Neuron (in vitro differentiated cells): Measurements from ENCODE around the gene C1orf141.
A peak's percentile ranks its signal among the peaks of the same experiment; 100 is the strongest.
"Not testable (repeated sequence)": the region's sequence is repeated elsewhere in the genome, so short reads cannot be mapped to it uniquely, and the experiment has no call there.

ENCODE experiments used
- H2AFZ ChIP-seq: one replicate; pipeline ENCODE4 v1.6.1; 2013; ENCODE audit warnings: low read depth, mild to moderate bottlenecking, inconsistent platforms, low read length, moderate library complexity
- H3K27me3 ChIP-seq: one replicate; pipeline ENCODE4 v1.6.1; 2013; ENCODE audit warnings: low read length; ENCODE audit not compliant: insufficient read depth
- H3K36me3 ChIP-seq: one replicate; pipeline ENCODE4 v1.6.1; 2013; ENCODE audit warnings: low read length; ENCODE audit not compliant: insufficient read depth
- H3K4me1 ChIP-seq: one replicate; pipeline ENCODE4 v1.6.1; 2013; ENCODE audit warnings: low read length; ENCODE audit not compliant: insufficient read depth
- H3K4me3 ChIP-seq: 2 replicates; pipeline ENCODE4 v1.5.1; 2013; ENCODE audit warnings: mild to moderate bottlenecking, low read length, moderate library complexity
- H3K9me3 ChIP-seq: one replicate; pipeline ENCODE4 v1.6.1; 2013; ENCODE audit warnings: low read length

The C1orf141 gene

DNA sequence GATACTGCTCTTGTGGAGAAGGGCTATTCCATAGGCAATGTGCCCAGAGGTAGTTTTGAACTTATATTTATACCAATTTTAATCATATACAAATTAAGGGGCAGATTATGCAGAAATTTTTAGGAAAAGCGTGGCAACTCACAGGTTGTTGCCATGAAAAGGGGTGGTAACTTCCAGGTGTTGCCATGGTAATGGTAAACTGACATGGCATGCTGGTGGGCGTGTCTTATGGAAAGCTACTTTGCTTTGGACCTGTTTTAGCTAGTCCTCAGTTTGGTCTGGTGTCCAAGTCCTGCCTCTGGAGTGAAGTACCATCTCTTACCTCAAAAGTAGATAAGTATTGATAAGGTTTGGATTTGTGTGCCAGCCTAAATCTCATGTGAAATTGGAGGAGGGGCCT, 23.6 kb upstream of the C1orf141 start:
- no peak overlapping the region for H3K4me3 ChIP-seq
- H3K9me3 ChIP-seq = no peaks in the 10 kb centered on the region
- no peak overlapping the region for H2AFZ ChIP-seq
- no peaks in the 10 kb centered on the region for H3K36me3 ChIP-seq
- H3K4me1 ChIP-seq = no peaks in the 10 kb centered on the region
- H3K27me3 ChIP-seq = no peaks in the 10 kb centered on the region

DNA sequence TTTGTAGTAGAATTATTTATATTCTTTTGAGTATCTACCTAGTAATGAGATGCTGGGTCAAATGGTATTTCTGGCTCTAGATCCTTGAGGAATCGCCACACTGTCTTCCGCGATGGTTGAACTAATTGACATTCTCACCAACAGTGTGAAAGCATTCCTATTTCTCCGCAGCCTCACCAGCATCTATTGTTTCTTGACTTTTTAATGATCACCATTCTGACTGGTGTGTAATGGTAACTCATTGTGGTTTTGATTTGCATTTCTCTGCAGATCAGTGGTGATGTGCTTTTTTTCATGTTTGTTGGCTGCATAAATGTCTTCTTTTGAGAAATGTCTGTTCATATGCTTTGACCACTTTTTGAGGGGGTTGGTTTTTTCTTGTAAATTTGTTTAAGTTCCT, 16.2 kb upstream of the C1orf141 start:
- H3K4me1 ChIP-seq = no peaks in the 10 kb centered on the region
- no peaks in the 10 kb centered on the region for H3K9me3 ChIP-seq
- H3K27me3 ChIP-seq = no peaks in the 10 kb centered on the region
- H2AFZ ChIP-seq = no peak overlapping the region
- no peaks in the 10 kb centered on the region for H3K36me3 ChIP-seq
- H3K4me3 ChIP-seq = no peak overlapping the region

DNA sequence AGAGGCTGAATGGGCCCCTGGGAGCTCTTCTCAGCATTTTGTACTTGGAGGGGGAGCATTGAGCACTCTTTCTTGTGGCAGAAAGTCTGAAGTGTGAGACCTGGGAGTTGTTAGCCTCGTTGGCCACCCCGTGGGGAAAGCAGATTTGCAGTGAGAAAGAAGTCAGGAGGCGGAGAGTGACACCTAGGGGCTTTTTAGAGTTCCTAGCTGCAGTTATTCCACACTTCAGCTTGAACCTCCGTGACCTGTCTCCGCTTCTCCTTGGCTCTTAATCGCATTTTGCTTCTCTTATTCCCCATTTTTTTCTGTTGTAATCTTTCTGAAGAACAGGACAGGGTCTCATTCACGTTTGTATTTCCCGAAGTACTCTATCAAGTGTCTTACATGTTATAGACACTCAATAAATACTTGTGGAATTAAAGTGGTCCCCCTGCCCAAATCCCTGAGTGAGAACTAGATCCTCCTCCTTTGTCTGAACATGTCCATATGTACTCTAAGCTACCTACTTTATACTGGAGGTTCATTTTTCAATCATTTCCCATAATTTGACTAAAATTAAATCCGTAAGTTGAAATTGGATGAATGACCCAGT, 14.5 kb upstream of the C1orf141 start:
- Histone ChIP-seq H3K4me3 (no peak overlapping the region), H3K27me3 (no peaks in the 10 kb centered on the region), H3K36me3 (no peaks in the 10 kb centered on the region), H3K9me3 (no peaks in the 10 kb centered on the region), H2AFZ (peak overlapping the region; percentile 3), H3K4me1 (no peaks in the 10 kb centered on the region)

DNA sequence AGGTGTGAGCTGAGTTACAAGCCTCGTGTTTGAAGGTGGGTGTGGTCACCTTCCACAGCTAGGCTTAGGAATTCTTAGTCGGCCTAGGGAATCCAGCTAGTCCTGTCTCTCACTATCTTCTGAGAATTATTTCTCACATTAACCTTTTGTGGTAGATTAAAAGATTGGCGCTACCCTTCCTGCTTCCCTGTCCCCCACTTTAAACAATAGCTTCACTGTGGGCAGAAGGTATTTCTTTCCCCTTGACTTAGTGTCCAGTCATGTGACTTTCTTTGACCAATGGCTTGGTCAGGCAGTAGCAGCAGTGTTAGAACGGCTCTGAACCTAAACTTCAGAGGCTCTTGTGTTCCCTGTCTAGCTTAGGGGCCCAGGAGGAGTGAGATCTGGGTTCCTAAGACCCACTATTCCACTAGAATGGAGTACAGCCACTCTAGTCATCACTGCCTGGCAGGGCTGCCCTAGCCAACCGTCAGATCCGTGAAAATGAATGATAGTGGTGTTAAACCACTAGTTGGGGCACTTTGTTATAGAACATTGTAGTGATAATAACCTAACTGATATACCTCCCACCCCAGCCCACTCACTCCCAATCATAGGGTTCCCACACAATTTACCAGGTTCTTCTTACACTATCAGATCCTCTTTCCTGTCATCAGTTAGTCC, 13.9 kb upstream of the C1orf141 start:
- Histone ChIP-seq H3K36me3 (no peaks in the 10 kb centered on the region), H3K27me3 (no peaks in the 10 kb centered on the region), H3K9me3 (no peaks in the 10 kb centered on the region), H2AFZ (peak overlapping the region; percentile 3), H3K4me3 (no peak overlapping the region), H3K4me1 (no peaks in the 10 kb centered on the region)

DNA sequence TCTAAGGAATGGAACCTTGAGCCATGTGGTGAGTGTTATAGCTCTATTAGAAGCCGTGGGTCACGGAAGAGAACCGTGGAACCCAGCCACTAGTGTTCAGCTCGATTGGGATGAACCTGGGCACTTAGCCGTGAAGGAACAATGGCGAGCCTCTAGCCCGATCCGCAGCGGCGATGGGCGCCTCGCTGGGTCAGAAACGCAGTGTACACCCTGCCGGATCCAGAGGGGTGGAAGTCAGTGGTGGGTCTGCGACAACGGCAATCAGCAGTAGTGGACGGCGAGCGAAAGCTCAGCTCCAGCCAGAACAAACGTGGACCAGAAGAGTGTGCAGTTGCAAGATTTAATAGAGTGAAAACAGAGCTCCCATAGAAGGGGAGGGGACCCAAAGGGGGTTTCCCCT, 13.2 kb upstream of the C1orf141 start:
- not testable (repeated sequence) for H3K4me3 ChIP-seq

DNA sequence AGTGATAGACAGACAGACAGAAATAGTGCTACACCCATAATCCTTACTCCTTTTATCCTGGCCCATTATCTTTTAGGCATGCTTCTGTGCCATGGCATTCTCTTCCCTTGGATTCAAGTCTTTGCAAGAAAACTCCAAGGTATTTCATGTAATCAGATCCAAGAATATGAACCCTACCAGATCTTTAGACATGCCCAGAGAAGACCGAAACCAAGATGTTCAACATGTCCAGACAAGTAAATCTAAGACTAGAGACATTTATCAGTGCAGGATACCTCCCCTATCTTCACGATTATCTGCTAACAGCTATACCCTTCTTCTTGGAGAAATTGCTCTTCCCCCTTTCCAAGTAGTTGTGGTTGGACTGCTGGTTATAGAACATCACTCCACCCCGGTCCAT, 11.8 kb upstream of the C1orf141 start:
- no peak overlapping the region for H2AFZ ChIP-seq
- no peak overlapping the region for H3K4me3 ChIP-seq
- no peaks in the 10 kb centered on the region for H3K4me1 ChIP-seq
- no peaks in the 10 kb centered on the region for H3K27me3 ChIP-seq
- no peaks in the 10 kb centered on the region for H3K36me3 ChIP-seq
- H3K9me3 ChIP-seq = no peaks in the 10 kb centered on the region

More for the DNA sequence above, 13.2 kb upstream of the C1orf141 start:
- H3K36me3 ChIP-seq, H3K27me3 ChIP-seq, H3K9me3 ChIP-seq, H3K4me1 ChIP-seq, H2AFZ ChIP-seq: not testable (repeated sequence)

GRCh38 chr1:67146101-67146500, 11.3 kb upstream of the C1orf141 start:
- H3K36me3 ChIP-seq = no peaks in the 10 kb centered on the region
- H3K27me3 ChIP-seq = no peaks in the 10 kb centered on the region
- H3K9me3 ChIP-seq = no peaks in the 10 kb centered on the region
- H3K4me1 ChIP-seq = no peaks in the 10 kb centered on the region
- H2AFZ ChIP-seq = no peak overlapping the region
- H3K4me3 ChIP-seq = no peak overlapping the region

GRCh38 chr1:67144696-67145095, 9.9 kb upstream of the C1orf141 start:
- H3K4me3 ChIP-seq = no peak overlapping the region
- H3K27me3 ChIP-seq = no peaks in the 10 kb centered on the region
- no peaks in the 10 kb centered on the region for H3K36me3 ChIP-seq
- H2AFZ ChIP-seq = no peak overlapping the region
- no peaks in the 10 kb centered on the region for H3K4me1 ChIP-seq
- H3K9me3 ChIP-seq = no peaks in the 10 kb centered on the region

DNA sequence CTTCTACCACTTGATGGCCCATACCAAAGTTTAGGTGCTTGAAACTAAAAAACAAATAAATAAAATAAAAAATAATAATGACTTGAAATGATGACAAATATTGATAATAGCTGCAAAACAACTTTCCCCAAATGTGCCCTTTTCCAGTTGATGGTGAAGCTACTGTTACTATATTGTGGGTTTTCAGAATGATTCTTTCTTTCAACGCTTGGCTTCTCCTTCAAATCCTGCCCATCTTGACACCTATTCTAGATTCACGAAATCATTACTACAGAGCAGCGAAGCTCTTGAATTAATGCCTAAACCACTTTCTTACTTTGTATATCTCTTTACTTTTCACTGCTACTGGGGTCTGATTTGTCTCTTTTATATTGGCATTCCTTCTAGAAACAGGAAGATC, 9.2 kb upstream of the C1orf141 start:
- Histone ChIP-seq H3K4me1 (no peaks in the 10 kb centered on the region), H2AFZ (no peak overlapping the region), H3K4me3 (no peak overlapping the region), H3K36me3 (no peaks in the 10 kb centered on the region), H3K27me3 (no peaks in the 10 kb centered on the region), H3K9me3 (no peaks in the 10 kb centered on the region)

- Histone ChIP-seq H3K4me3 (no peak overlapping the region), H3K27me3 (no peaks in the 10 kb centered on the region), H3K9me3 (no peaks in the 10 kb centered on the region), H3K36me3 (no peaks in the 10 kb centered on the region), H3K4me1 (no peaks in the 10 kb centered on the region), H2AFZ (no peak overlapping the region)
Measured at GRCh38 chr1:67142931-67143330, 8.2 kb upstream of the C1orf141 start.

- H2AFZ ChIP-seq, H3K4me1 ChIP-seq, H3K4me3 ChIP-seq, H3K9me3 ChIP-seq, H3K36me3 ChIP-seq, H3K27me3 ChIP-seq: not testable (repeated sequence)
Measured at GRCh38 chr1:67141832-67142231, 7.1 kb upstream of the C1orf141 start.

DNA sequence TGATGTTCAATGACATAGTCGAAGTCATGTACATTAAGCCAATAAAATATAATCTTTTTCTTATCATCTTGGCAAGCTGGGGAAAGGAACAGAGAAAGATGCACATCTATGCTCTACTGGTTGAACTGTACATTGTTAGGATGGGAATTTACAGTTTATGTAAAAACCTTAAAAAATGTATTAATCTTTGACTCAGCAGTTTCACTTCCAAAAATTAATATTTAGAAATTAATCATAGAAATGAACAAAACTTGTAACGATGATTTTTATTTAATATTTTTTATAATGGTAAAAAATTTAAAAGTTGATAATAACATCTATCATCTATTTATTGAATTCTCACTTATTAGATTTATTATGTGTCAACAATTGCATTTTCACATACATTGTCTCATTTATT, 5.7 kb upstream of the C1orf141 start:
- no peaks in the 10 kb centered on the region for H3K36me3 ChIP-seq
- no peaks in the 10 kb centered on the region for H3K9me3 ChIP-seq
- no peak overlapping the region for H3K4me3 ChIP-seq
- no peaks in the 10 kb centered on the region for H3K27me3 ChIP-seq
- H2AFZ ChIP-seq = no peak overlapping the region
- peaks cover 5% of the 10 kb centered on the region for H3K4me1 ChIP-seq

DNA sequence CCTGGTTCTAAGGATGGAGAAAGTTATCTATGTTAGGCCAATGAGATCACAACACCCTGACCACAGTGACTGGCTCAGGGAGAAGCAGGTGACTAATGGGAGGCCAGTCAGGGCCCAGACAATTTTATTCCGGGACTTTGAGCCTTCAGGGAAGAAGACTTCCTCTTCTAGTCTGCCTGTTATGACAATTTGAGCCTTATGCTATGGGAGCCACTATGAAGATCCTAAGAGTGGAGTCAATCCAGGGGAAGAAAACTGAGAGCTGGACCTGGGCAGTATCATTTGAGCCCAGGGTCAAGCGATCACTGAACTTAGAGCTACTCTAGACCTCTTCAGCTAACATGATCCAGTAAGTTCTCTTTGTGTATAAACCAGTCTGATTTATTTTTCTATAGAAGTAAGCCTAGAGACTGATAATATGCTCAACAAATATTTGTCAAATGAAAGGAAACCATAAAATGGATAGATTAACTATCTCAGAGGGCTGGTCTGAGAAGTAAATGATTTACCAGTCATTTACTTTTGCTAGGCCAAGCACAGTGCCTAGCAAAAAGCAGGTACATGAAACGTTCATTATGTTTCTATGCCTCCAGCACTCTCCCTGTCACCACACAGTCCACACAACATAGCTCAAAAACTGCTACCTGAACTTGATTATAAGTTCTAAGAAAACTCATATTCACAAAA, 4.2 kb upstream of the C1orf141 start:
- H3K36me3 ChIP-seq = no peaks in the 10 kb centered on the region
- no peak overlapping the region for H3K4me3 ChIP-seq
- H3K27me3 ChIP-seq = no peaks in the 10 kb centered on the region
- no peaks in the 10 kb centered on the region for H3K9me3 ChIP-seq
- H3K4me1 ChIP-seq = peaks cover 11% of the 10 kb centered on the region
- H2AFZ ChIP-seq = no peak overlapping the region
